Stimulated activated CD4-positive, alpha-beta T cell treated with anti-CD3 and anti-CD28 coated beads, Interleukin-1b, Interleukin-23, amount 100 ng/mL, for 24 hours (primary cell): ENCODE measurements around the gene CTRL.
"Not testable (repeated sequence)": the region's sequence is repeated elsewhere in the genome, so short reads cannot be mapped to it uniquely, and the experiment has no call there.

Experiments
- DNase-seq, 4 experiments: peaks; one replicate each; pipeline ENCODE4 v3.0.0-alpha.2; 2020; ENCODE audit warnings: low read depth in 4 of 4, low spot score in 1 of 4

CTRL gene

GRCh38 chr16:67941469-67942199 lies 10.0 kb upstream of the CTRL start:
- no peak for DNase-seq

- no peak for DNase-seq
Observed at GRCh38 chr16:67940446-67941089, 8.9 kb upstream of the CTRL start.

- DNase-seq: peak in 2 of 4 experiments; percentile 50 to 64
Observed at GRCh38 chr16:67939507-67940445, 8.1 kb upstream of the CTRL start.

DNA sequence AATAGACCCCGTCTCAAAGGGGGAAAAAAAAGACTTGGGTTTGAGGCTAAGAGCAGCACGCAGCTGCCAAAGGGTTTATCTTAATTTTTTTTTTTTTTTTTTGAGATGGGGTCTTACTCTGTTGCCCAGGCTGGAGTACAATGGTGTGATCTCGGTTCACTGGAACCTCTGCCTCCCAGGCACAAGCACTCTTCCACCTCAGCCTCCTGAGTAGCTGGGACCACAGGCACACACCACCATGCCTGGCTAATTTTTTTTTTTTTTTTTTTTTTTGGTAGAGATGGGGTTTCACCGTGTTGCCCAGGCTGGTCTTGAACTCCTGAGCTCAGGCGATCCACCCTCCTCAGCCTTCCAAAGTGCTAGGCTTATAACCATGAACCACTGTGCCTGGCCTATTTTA lies 6.1 kb upstream of the CTRL start:
- not testable (repeated sequence) for DNase-seq

DNA sequence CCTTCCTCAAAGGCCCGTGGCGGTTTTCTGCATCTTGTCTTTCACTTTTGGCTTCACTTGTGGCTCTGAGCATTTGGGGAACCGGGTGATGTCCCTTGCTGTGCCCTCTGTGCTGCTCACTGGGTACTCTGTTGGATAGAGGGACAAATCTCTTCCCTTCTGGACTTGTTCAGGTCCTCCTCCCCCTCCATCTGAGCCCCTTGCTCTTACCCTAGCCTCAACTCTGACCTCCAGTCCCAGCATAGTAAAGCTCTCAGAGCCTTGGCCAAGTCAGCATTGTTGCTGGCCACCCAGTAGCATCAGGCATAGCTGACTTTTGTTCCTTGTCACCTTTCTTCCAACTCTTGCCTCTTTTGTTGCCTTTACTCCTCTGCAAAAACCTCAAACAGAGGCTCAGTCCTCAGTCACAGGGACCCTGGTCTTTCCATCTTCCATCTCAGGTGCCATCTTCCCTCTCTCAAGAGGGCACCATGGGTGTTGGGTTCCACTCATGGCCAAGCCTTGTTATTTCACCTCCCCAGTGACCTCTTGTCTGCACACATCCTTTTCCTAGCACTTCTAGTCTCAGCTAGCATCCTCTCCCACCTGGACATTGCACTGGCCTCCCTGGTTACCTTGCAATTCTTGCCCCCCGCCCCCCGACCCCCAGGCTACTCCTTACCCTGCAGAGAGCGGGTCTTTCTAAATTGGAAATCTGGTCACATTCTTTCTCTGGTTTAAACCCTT lies 5.4 kb upstream of the CTRL start:
- peak in 1 of 4 experiments; percentile 66 for DNase-seq

DNA sequence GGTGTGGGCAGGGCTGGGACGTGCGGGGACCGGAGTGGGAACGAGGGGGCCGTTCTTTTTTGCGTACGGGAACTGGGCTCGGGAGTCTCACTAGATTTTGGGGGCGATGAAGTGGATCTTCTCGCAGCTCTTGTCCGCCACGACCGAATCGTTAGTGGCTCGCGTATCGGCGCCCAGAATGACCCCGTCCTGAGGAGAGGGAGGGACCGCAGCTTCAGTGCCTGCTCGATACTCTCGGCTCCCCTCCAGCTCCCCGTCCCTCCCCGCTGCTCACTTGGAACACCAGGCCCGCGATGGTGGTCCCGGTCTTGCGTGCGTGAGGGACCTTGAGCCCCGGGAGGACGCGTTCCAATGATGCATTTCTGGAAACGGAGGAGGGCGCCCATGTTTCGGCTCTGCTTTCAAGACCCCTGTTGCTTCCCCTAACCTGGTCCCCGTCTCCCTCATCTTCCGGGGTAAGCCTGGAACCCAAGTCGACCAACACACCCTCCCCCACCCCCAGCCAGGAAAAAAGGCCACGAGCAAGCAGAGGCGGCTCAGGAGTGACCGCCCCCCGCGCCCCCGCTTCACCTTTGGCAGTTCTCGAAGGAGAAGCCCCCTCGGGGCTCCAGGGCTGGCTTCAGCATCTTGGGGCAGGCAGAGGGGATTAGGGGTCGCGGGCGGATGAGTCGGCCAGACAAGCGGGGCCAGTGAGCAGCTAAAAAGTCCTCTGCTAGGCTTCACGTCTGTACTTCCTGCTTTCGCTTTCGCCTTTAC lies 4.6 kb upstream of the CTRL start, which contains the start of gene PSMB10:
TSS of gene PSMB10 (minus strand) at position 727 of the 756 bp plus-strand sequence. CDS start at position 626, 101 bp downstream.
- peak in 2 of 4 experiments; percentile 41 to 60 for DNase-seq

- DNase-seq: peak; percentile 78 to 97 (median 85)
Observed at GRCh38 chr16:67935402-67936123, 3.9 kb upstream of the CTRL start.

DNA sequence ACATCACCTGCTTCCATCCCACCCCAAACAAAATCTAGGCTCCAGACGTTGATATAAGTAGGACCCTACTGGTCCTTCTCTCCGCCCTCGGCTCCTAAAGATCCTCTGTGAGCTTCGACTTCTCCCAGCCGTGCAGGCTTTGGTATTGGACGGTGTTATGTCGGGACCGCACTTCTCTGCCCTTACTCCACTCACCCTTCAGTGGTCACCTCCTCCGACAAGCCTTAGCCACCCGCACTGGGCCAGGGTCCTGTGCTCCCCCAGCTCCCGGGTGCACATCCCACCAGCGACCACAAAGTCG lies 3.4 kb upstream of the CTRL start:
- no peak for DNase-seq

GRCh38 chr16:67934306-67935100 lies 2.8 kb upstream of the CTRL start:
- no peak for DNase-seq

- DNase-seq: no peak
Observed at GRCh38 chr16:67933805-67934204, 2.1 kb upstream of the CTRL start.

- DNase-seq: no peak
Observed at GRCh38 chr16:67932462-67932840, 789 bp upstream of the CTRL start.

GRCh38 chr16:67930678-67931211 lies 917 bp downstream of the CTRL start:
- no peak for DNase-seq

- DNase-seq: no peak
Observed at GRCh38 chr16:67930191-67930590, 1.5 kb downstream of the CTRL start.

- DNase-seq: peak in 3 of 4 experiments; percentile 60 to 64 (median 61)
Observed at GRCh38 chr16:67928561-67929364, 2.9 kb downstream of the CTRL start.

- no peak for DNase-seq
Observed at GRCh38 chr16:67928147-67928546, 3.5 kb downstream of the CTRL start.

DNA sequence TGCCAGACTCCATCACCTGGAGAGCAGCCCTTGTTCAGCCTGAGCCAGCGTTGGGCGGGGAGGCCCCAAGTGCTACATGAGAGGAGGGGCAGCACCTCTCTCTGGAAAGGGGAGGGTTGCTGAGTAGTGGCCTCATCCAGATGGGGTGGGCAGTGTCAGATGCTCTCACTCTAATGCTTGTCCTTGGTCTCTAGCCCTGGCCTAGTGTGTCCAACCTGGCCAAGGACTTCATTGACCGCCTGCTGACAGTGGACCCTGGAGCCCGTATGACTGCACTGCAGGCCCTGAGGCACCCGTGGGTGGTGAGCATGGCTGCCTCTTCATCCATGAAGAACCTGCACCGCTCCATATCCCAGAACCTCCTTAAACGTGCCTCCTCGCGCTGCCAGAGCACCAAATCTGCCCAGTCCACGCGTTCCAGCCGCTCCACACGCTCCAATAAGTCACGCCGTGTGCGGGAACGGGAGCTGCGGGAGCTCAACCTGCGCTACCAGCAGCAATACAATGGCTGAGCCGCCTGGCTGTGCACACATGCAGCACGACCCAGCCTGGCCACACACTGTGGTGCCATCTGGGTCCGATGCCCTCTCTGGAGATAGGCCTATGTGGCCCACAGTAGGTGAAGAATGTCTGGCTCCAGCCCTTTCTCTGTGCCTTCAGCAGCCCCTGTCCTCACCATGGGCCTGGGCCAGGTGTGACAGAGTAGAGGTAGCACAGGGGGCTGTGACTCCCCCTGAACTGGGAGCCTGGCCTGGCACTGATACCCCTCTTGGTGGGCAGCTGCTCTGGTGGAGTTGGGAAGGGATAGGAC lies 4.3 kb downstream of the CTRL start:
- DNase-seq: no peak

DNA sequence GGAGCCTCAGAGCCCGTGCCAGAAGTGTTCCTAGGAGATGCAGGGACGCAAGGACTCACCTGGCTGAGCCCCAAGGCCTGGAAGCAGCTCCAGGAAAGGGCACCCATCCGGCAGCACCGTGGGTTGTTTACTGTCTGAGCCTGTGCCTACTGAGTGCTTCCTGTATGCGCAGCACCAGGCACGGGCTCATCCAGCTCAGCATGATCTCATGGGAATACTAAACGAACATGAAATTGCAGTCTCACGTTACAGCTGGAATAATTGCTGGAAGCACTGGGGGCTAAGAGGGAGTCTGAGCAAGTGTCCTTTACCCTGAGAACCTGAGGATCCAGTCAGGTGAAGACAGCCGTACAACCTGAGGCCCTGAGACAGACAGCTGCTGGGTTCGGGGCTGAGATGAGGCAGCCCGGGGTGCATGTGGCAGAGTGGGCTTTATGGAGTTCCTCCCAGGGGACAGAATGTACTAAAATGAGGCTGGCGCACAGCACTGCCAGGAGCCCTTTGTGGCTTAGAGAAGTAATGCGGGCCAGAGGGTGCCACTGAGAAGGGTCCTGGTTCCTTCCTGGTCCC lies 5.4 kb downstream of the CTRL start:
- DNase-seq: no peak
